ENCODE measurements around the gene SPATA31C1. TPM values are rescaled to one million over a fixed set of nuclear protein-coding genes. Genes with fewer than 3 reads are reported as not detected.

SPATA31C1 gene
- total RNA-seq, 2 experiments from 2014 or later = not detected

Other genes starting within 250 kb of the SPATA31C1 start
- 1 to 10 TPM; 1.8 to 1.9 TPM for gene CTSL, start 191.8 kb upstream of the SPATA31C1 start, total RNA-seq
- not detected for gene SPATA31E1, start 35.1 kb upstream of the SPATA31C1 start, total RNA-seq
- 1 to 10 TPM; 2.5 to 4.3 TPM for gene CDK20, start 56.6 kb downstream of the SPATA31C1 start, total RNA-seq
- gene SPATA31C2, start 220.5 kb downstream of the SPATA31C1 start, total RNA-seq = under 1 TPM in 1 of 2 experiments, not detected in 1; 0.04 TPM

Measured in activated CD8-positive, alpha-beta memory T cell treated with anti-CD3 and anti-CD28 coated beads for 36 hours (primary cell).